Endothelial cell of umbilical vein (primary cell): ENCODE data around the gene HTR7. TPM values are rescaled to one million over a fixed set of nuclear protein-coding genes. Genes with fewer than 3 reads are reported as not detected.

ENCODE experiments used
- BruUV-seq: library from RNA; stranded (reverse); fragments of 400-500 nt; replicated peaks from 2 replicates; lab custom pipeline; 2021; lab: Mats Ljungman, UMichigan
- CTCF ChIA-PET: fragments of 300-600, 350-600 bp; sonication (Branson Sonifier 250); formaldehyde crosslinking; loops from one replicate; lab custom pipeline; 2021; ENCODE audit warnings: antibody characterized with exemption, inconsistent platforms; lab: Charles Lee
- POLR2A ChIA-PET: fragments of 300-600, 350-600 bp; sonication (Branson Sonifier 250); formaldehyde crosslinking; loops from one replicate; lab custom pipeline; 2021; ENCODE audit warnings: antibody characterized with exemption, inconsistent platforms; lab: Charles Lee
- DNase-seq: peaks from one replicate; pipeline ENCODE4 v3.0.0-alpha.2; 2011; ENCODE audit warnings: low read depth, low spot score
- FAIRE-seq: peaks from 2 replicates; lab custom pipeline; 2011; peaks lifted over from hg19 to GRCh38; lab: Jason Lieb, UNC
- H2AFZ ChIP-seq: 2 replicates; pipeline ENCODE4 v1.6.0; 2012; ENCODE audit warnings: low read depth, low read length, control low read depth, inconsistent platforms
- H3K27ac ChIP-seq: 2 replicates; pipeline ENCODE4 v1.5.1; 2011; ENCODE audit warnings: low read depth, mild to moderate bottlenecking, control low read depth, low read length, moderate library complexity; ENCODE audit not compliant: insufficient read depth
- H3K27me3 ChIP-seq, 2 experiments: 2 replicates each; pipeline versions ENCODE4 v1.6.0 to v1.6.1; 2011; ENCODE audit warnings: low read length in 2 of 2, mixed read lengths in 1 of 2; ENCODE audit not compliant: control insufficient read depth in 2 of 2, insufficient read depth in 2 of 2
- H3K36me3 ChIP-seq, 2 experiments: 2 replicates in 1 of 2; 3 replicates in 1 of 2; pipeline ENCODE4 v1.5.1; 2011; ENCODE audit warnings: low read length in 2 of 2, mild to moderate bottlenecking in 1 of 2, moderate library complexity in 1 of 2; ENCODE audit not compliant: control insufficient read depth in 2 of 2, insufficient read depth in 2 of 2; ENCODE audit errors: extremely low read depth in 1 of 2
- H3K4me1 ChIP-seq: 3 replicates; pipeline ENCODE4 v1.5.1; 2011; ENCODE audit warnings: mild to moderate bottlenecking, low read length; ENCODE audit not compliant: control insufficient read depth, insufficient read depth; ENCODE audit errors: extremely low read depth
- H3K4me2 ChIP-seq: 2 replicates; pipeline ENCODE4 v1.6.1; 2011; ENCODE audit warnings: low read length, control low read depth, mixed read lengths; ENCODE audit not compliant: insufficient read depth
- H3K4me3 ChIP-seq, 3 experiments: fragments of 200-600 bp in 1 of 3; sonication (generic), shearing (Covaris generic) in 1 of 3; replicated peaks in 1 of 3; 2 replicates each; pipeline ENCODE4 v1.5.1; 2011 to 2016; ENCODE audit warnings: control low read depth in 3 of 3, low read length in 3 of 3, mild to moderate bottlenecking in 2 of 3, inconsistent platforms in 1 of 3, low read depth in 1 of 3, moderate library complexity in 1 of 3; ENCODE audit not compliant: insufficient read depth in 1 of 3
- H3K79me2 ChIP-seq: 2 replicates; pipeline ENCODE4 v1.6.0; 2012; ENCODE audit warnings: low read length, inconsistent platforms; ENCODE audit not compliant: control insufficient read depth, insufficient read depth
- H3K9ac ChIP-seq: replicated peaks from 2 replicates; pipeline ENCODE3; 2011; ENCODE audit warnings: low read length, control low read depth; ENCODE audit not compliant: insufficient read depth; ENCODE audit errors: extremely low read depth
- H3K9me1 ChIP-seq: replicated peaks from 3 replicates; pipeline ENCODE4 v1.6.0; 2011; ENCODE audit warnings: mild to moderate bottlenecking, low read length; ENCODE audit not compliant: control insufficient read depth, insufficient read depth; ENCODE audit errors: extremely low read depth
- H3K9me3 ChIP-seq: replicated peaks from 2 replicates; pipeline ENCODE4 v1.5.1; 2012; ENCODE audit warnings: low read length, inconsistent platforms; ENCODE audit not compliant: control insufficient read depth, insufficient read depth
- H4K20me1 ChIP-seq: replicated peaks from 2 replicates; pipeline ENCODE3; 2011; ENCODE audit warnings: mild to moderate bottlenecking, low read length; ENCODE audit not compliant: control insufficient read depth, insufficient read depth; ENCODE audit errors: extremely low read depth
- EZH2 ChIP-seq: IDR thresholded peaks from 2 replicates; pipeline ENCODE4 v1.6.1; 2012; ENCODE audit warnings: borderline replicate concordance, low read depth, mild to moderate bottlenecking, moderate library complexity, low read length, inconsistent platforms; ENCODE audit not compliant: severe bottlenecking
- MAX ChIP-seq: IDR thresholded peaks from 2 replicates; pipeline ENCODE4 v1.6.1; 2011; ENCODE audit not compliant: insufficient read depth, insufficient read length
- MYC ChIP-seq: IDR thresholded peaks from one replicate; pipeline ENCODE4 v1.6.1; 2011; ENCODE audit warnings: mild to moderate bottlenecking, low read depth, low read length
- POLR2A ChIP-seq: IDR thresholded peaks from 2 replicates; pipeline ENCODE4 v1.6.1; 2012; ENCODE audit warnings: low read depth, mild to moderate bottlenecking, control low read depth, low read length
- POLR2AphosphoS5 ChIP-seq: IDR thresholded peaks from 2 replicates; pipeline ENCODE4 v1.6.1; 2012; ENCODE audit warnings: low read depth, mild to moderate bottlenecking, control low read depth, low read length, moderate library complexity; ENCODE audit not compliant: insufficient read depth
- dilution Hi-C: fragments of 300-500 bp; cut with MboI; formaldehyde crosslinking; loops from one replicate; pipeline ENCODE4 v1.15.0; 2019; ENCODE audit warnings: low sequenced_read_pairs; ENCODE audit not compliant: extremely low pct_ligation_motif_present
- intact Hi-C: fragments of 100-400 bp; cut with micrococcal nuclease; formaldehyde crosslinking; loops from one replicate; pipeline ENCODE4 v1.10.0; 2022
- polyA plus RNA-seq, 4 experiments: library from polyadenylated mRNA; depleted of rRNA in 3 of 4; stranded (reverse) in 3 of 4; unstranded in 1 of 4; fragments of >200 nt; gene quantifications; 2 replicates each; pipeline versions ENCODE4 v1.2.1 to v1.2.3, GENCODE V29; 2011 to 2012; ENCODE audit warnings: missing spikeins in 1 of 4
- total RNA-seq: library from RNA; stranded (reverse); gene quantifications from 2 replicates; pipeline ENCODE4 v1.2.3, GENCODE V29; 2021
- TF ChIP-seq, protein P1 (sequence below), 2 donors: IDR thresholded peaks; 1 replicate in 1 of 2; 2 replicates in 1 of 2; pipeline ENCODE4 v1.5.1; 2011; ENCODE audit warnings: low read length in 2 of 2, mild to moderate bottlenecking in 2 of 2, moderate library complexity in 2 of 2, control low read depth in 1 of 2, inconsistent platforms in 1 of 2, low read depth in 1 of 2; ENCODE audit not compliant: insufficient read depth in 1 of 2; ENCODE audit errors: extremely low read depth in 1 of 2

The HTR7 gene
- total and polyA plus RNA-seq, 2 donors (not counting 3 experiments of a cell fraction or from before 2014, with no cell fraction given): 0.01 to 0.22 TPM

DNA sequence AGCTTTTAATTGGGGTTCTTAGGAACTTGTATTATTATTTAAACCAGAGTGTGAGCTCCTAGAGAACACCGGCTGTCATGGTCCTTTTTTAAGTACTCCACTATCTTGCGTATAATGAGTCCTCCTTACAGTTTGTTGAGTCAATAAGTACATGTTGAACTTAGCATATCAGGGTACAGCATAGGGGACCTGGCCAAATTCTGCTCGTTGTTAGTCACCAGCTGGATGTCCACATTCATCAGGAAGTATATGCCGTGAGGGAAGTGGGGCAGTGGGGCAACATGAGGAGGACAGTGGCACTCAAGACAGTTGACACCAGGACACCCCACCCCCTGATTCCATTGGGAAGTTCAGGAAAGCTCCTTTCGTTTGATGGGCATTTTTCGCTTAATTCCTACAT lies 30.5 kb upstream of the HTR7 start:
- no TSS peak for BruUV-seq
- Histone ChIP-seq H3K79me2 (no peaks in the 10 kb centered on the region), H3K4me2 (no peak overlapping the region), H3K4me1 (no peaks in the 10 kb centered on the region), H3K27ac (no peak overlapping the region), H3K27me3 (no peaks in the 10 kb centered on the region), H3K9me3 (no peaks in the 10 kb centered on the region), H3K9ac (no peak overlapping the region), H3K9me1 (no peaks in the 10 kb centered on the region), H4K20me1 (no peaks in the 10 kb centered on the region), H3K36me3 (peaks cover 4 to 14% of the 10 kb centered on the region in 2 experiments), H3K4me3 (no peak overlapping the region), H2AFZ (no peak overlapping the region)
- ChIA-PET CTCF (interaction anchor here (1.3 to 1.6 kb wide), 2 partner anchors 9 to 24 kb away, joined by 4 to 5 read pairs; no protein-coding TSS in a partner anchor), POLR2A (no interaction called here)
- dilution Hi-C loops: loop anchor here (25.0 kb wide), 1 partner anchor 374 kb away; no protein-coding TSS in a partner anchor
- TF ChIP-seq POLR2A (no peak), POLR2AphosphoS5 (no peak), MYC (no peak), MAX (no peak), EZH2 (no peak)
- TF ChIP-seq, protein P1, sequence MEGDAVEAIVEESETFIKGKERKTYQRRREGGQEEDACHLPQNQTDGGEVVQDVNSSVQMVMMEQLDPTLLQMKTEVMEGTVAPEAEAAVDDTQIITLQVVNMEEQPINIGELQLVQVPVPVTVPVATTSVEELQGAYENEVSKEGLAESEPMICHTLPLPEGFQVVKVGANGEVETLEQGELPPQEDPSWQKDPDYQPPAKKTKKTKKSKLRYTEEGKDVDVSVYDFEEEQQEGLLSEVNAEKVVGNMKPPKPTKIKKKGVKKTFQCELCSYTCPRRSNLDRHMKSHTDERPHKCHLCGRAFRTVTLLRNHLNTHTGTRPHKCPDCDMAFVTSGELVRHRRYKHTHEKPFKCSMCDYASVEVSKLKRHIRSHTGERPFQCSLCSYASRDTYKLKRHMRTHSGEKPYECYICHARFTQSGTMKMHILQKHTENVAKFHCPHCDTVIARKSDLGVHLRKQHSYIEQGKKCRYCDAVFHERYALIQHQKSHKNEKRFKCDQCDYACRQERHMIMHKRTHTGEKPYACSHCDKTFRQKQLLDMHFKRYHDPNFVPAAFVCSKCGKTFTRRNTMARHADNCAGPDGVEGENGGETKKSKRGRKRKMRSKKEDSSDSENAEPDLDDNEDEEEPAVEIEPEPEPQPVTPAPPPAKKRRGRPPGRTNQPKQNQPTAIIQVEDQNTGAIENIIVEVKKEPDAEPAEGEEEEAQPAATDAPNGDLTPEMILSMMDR (IDR thresholded peaks at IDR 0.05; ENCODE audit: extremely low read depth in 1 of 2, insufficient read depth in 1 of 2, low read depth in 1 of 2, low read length in 2 of 2): no peak
- DNase-seq: no peak
- intact Hi-C loops: no loop called here
- FAIRE-seq: no peak
